ENCODE measurements around the gene CYB561D1.

DNA sequence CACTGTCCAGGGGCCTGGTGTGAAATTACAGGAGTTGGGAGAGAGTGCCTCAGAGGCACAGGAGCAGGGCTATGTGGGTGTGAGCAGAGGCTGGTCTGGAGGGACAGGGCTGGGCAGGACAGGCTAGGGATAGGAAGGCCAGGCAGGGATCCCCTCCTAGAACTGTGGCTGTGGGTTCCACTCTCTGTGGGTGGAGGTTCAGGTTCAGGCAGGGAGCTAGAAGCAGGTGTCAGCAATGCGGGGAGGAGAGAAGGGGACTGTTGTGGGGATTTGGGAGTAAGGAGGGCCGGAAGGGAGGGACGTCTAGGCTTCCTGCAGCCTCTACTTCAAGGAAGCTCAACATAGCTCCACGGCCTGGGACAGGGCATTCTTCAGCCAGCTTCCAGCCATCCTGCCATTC lies 37.5 kb downstream of the CYB561D1 start:
- TF ChIP-seq, protein P1, sequence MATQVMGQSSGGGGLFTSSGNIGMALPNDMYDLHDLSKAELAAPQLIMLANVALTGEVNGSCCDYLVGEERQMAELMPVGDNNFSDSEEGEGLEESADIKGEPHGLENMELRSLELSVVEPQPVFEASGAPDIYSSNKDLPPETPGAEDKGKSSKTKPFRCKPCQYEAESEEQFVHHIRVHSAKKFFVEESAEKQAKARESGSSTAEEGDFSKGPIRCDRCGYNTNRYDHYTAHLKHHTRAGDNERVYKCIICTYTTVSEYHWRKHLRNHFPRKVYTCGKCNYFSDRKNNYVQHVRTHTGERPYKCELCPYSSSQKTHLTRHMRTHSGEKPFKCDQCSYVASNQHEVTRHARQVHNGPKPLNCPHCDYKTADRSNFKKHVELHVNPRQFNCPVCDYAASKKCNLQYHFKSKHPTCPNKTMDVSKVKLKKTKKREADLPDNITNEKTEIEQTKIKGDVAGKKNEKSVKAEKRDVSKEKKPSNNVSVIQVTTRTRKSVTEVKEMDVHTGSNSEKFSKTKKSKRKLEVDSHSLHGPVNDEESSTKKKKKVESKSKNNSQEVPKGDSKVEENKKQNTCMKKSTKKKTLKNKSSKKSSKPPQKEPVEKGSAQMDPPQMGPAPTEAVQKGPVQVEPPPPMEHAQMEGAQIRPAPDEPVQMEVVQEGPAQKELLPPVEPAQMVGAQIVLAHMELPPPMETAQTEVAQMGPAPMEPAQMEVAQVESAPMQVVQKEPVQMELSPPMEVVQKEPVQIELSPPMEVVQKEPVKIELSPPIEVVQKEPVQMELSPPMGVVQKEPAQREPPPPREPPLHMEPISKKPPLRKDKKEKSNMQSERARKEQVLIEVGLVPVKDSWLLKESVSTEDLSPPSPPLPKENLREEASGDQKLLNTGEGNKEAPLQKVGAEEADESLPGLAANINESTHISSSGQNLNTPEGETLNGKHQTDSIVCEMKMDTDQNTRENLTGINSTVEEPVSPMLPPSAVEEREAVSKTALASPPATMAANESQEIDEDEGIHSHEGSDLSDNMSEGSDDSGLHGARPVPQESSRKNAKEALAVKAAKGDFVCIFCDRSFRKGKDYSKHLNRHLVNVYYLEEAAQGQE (IDR thresholded peaks at IDR 0.05; ENCODE audit: borderline replicate concordance in 1 of 2, low read depth in 1 of 2, low read length in 2 of 2) = no peak
- no peak for TF ChIP-seq MXI1 (IDR thresholded peaks at IDR 0.05; ENCODE audit: borderline replicate concordance, low read depth, low read length)
- TF ChIP-seq SALL2 (CRISPR knock-in tag; IDR thresholded peaks at IDR 0.05) = no peak
- TF ChIP-seq, protein P2, sequence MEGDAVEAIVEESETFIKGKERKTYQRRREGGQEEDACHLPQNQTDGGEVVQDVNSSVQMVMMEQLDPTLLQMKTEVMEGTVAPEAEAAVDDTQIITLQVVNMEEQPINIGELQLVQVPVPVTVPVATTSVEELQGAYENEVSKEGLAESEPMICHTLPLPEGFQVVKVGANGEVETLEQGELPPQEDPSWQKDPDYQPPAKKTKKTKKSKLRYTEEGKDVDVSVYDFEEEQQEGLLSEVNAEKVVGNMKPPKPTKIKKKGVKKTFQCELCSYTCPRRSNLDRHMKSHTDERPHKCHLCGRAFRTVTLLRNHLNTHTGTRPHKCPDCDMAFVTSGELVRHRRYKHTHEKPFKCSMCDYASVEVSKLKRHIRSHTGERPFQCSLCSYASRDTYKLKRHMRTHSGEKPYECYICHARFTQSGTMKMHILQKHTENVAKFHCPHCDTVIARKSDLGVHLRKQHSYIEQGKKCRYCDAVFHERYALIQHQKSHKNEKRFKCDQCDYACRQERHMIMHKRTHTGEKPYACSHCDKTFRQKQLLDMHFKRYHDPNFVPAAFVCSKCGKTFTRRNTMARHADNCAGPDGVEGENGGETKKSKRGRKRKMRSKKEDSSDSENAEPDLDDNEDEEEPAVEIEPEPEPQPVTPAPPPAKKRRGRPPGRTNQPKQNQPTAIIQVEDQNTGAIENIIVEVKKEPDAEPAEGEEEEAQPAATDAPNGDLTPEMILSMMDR (CRISPR knock-in tag; IDR thresholded peaks at IDR 0.05) = no peak
- no peak for TF ChIP-seq SETDB1 (CRISPR knock-in tag; IDR thresholded peaks at IDR 0.05; ENCODE audit: borderline replicate concordance)
- TF ChIP-seq TCF7L2 (IDR thresholded peaks at IDR 0.05; ENCODE audit: low read depth, low read length) = no peak
- TF ChIP-seq EZH2 (conservative IDR thresholded peaks at IDR 0.05; ENCODE audit: low read depth, low read length) = no peak
- TF ChIP-seq, protein P3, sequence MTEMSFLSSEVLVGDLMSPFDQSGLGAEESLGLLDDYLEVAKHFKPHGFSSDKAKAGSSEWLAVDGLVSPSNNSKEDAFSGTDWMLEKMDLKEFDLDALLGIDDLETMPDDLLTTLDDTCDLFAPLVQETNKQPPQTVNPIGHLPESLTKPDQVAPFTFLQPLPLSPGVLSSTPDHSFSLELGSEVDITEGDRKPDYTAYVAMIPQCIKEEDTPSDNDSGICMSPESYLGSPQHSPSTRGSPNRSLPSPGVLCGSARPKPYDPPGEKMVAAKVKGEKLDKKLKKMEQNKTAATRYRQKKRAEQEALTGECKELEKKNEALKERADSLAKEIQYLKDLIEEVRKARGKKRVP (CRISPR knock-in tag; IDR thresholded peaks at IDR 0.05) = no peak
- no peak for TF ChIP-seq ZFP36L1 (CRISPR knock-in tag; IDR thresholded peaks at IDR 0.05)
- no peak for TF ChIP-seq RBM39 (IDR thresholded peaks at IDR 0.05; ENCODE audit: low read depth, low read length, poor library complexity, severe bottlenecking)
- TF ChIP-seq POLR2AphosphoS5 (IDR thresholded peaks at IDR 0.05; ENCODE audit: low read depth, low read length) = no peak
- TF ChIP-seq ZNF547 (CRISPR knock-in tag; IDR thresholded peaks at IDR 0.05) = no peak
- no peak for TF ChIP-seq POLR2AphosphoS2 (IDR thresholded peaks at IDR 0.05; ENCODE audit: low read depth, low read length)
